ENCODE results near the gene DNAJB8. TPM values are rescaled to one million over a fixed set of nuclear protein-coding genes. Genes with fewer than 3 reads are reported as not detected.
A peak's percentile ranks its signal among the peaks of the same experiment; 100 is the strongest.

Gene DNAJB8
- total and polyA plus RNA-seq, 9 of the 15 experiments (the other 6 are each of a cell fraction or from before 2014, with no cell fraction given): not detected

GRCh38 chr3:128416578-128417211 is 50.0 kb downstream of the DNAJB8 start (continued):
- no peak for TF ChIP-seq ZNF280B (CRISPR knock-in tag; IDR thresholded peaks at IDR 0.05)
- peak; percentile 41; the same call in 1 of the 2 replicates for TF ChIP-seq BHLHE40 (IDR thresholded peaks at IDR 0.05; ENCODE audit: low read length)
- no peak for TF ChIP-seq SIRT6 (IDR thresholded peaks at IDR 0.05; ENCODE audit: low read depth, low read length)
- no peak for TF ChIP-seq ZNF75A (CRISPR knock-in tag; IDR thresholded peaks at IDR 0.05)
- no peak for TF ChIP-seq SP2 (IDR thresholded peaks at IDR 0.05; ENCODE audit: extremely low read depth, low read depth, low read length, poor library complexity, severe bottlenecking)
- TF ChIP-seq ZFP1 (CRISPR knock-in tag; IDR thresholded peaks at IDR 0.05): no peak
- TF ChIP-seq ZNF778 (CRISPR knock-in tag; IDR thresholded peaks at IDR 0.05): no peak
- no peak for TF ChIP-seq ZNF146 (CRISPR knock-in tag; IDR thresholded peaks at IDR 0.05; ENCODE audit: unreplicated experiment)
- peak; percentile 81 for TF ChIP-seq RNF2 (IDR thresholded peaks at IDR 0.05)
- TF ChIP-seq SUPT5H (IDR thresholded peaks at IDR 0.05): peak; percentile 18; the same call in 1 of the 2 replicates
- TF ChIP-seq TRIM25 (IDR thresholded peaks at IDR 0.05; ENCODE audit: borderline replicate concordance): 0 out of 2 replicates have a peak, but pooled peaks have one; percentile 18
- no peak for TF ChIP-seq MEF2D (tag; conservative IDR thresholded peaks at IDR 0.05; ENCODE audit: low read depth)
- no peak for TF ChIP-seq RBM22 (IDR thresholded peaks at IDR 0.05; ENCODE audit: low read depth, low read length, poor library complexity, severe bottlenecking)
- peak; percentile 26; the same call in 1 of the 2 replicates for TF ChIP-seq PKNOX1 (IDR thresholded peaks at IDR 0.05)
- 0 out of 2 replicates have a peak, but pooled peaks have one; percentile 36 for TF ChIP-seq ZNF134 (CRISPR knock-in tag; conservative IDR thresholded peaks at IDR 0.05)
- no peak for TF ChIP-seq FIP1L1 (IDR thresholded peaks at IDR 0.05; ENCODE audit: low read depth, low read length, poor library complexity, severe bottlenecking)
- TF ChIP-seq ZNF121 (CRISPR knock-in tag; conservative IDR thresholded peaks at IDR 0.05): no peak
- peak; percentile 71; the same call in 1 of the 2 replicates for TF ChIP-seq SMAD4 (CRISPR knock-in tag; conservative IDR thresholded peaks at IDR 0.05)
- TF ChIP-seq NONO (IDR thresholded peaks at IDR 0.05; ENCODE audit: low read depth in 2 of 2, low read length in 1 of 2): no peak
- TF ChIP-seq HDAC6 (IDR thresholded peaks at IDR 0.05; ENCODE audit: low read depth, low read length): no peak
- 0 out of 2 replicates have a peak, but pooled peaks have one; percentile 6 for TF ChIP-seq POLR2G (IDR thresholded peaks at IDR 0.05; ENCODE audit: low read depth, low read length)
- 0 out of 2 replicates have a peak, but pooled peaks have one; percentile 38 for TF ChIP-seq MXI1 (IDR thresholded peaks at IDR 0.05; ENCODE audit: low read depth, low read length)

All from K562 (cell line).